Prostate gland (tissue), 2 donors: Measurements from ENCODE around the gene TOP1. TPM values are rescaled to one million over a fixed set of nuclear protein-coding genes. Genes with fewer than 3 reads are reported as not detected.
A peak's percentile ranks its signal among the peaks of the same experiment; 100 is the strongest.

Source experiments
- DNase-seq: peaks from one replicate; pipeline ENCODE4 v3.0.0-alpha.2; 2019; ENCODE audit warnings: low spot score
- H3K27ac ChIP-seq, 2 donors: fragments of 200-600 bp; sonication (generic); 2 replicates each; pipeline ENCODE4 v1.5.1; 2017 to 2019
- H3K27me3 ChIP-seq: fragments of 200-600 bp; sonication (generic); replicated peaks from 2 replicates; pipeline ENCODE4 v1.5.1; 2019; ENCODE audit not compliant: insufficient read depth
- H3K36me3 ChIP-seq, 2 donors: fragments of 200-600 bp; sonication (generic); 1 replicate in 1 of 2; 2 replicates in 1 of 2; pipeline versions ENCODE4 v1.5.1 to v1.8.1; 2017 to 2019
- H3K4me1 ChIP-seq: fragments of 200-600 bp; sonication (generic); replicated peaks from 2 replicates; pipeline ENCODE4 v1.5.1; 2019
- H3K4me3 ChIP-seq, 2 donors: fragments of 200-600 bp; sonication (generic); 2 replicates each; pipeline ENCODE4 v1.5.1; 2017 to 2019
- H3K9me3 ChIP-seq: fragments of 200-600 bp; sonication (generic); 2 replicates; pipeline ENCODE4 v1.5.1; 2017
- CTCF ChIP-seq, 4 experiments: fragments of 200-600 bp in 2 of 4; fragments of 450-650 bp in 2 of 4; sonication (generic) in 2 of 4; IDR thresholded peaks; 1 replicate in 3 of 4; 2 replicates in 1 of 4; pipeline ENCODE4 v1.5.1; 2016 to 2019; ENCODE audit warnings: antibody characterized with exemption in 4 of 4, mild to moderate bottlenecking in 2 of 4, moderate library complexity in 2 of 4
- POLR2A ChIP-seq: fragments of 450-650 bp; IDR thresholded peaks from one replicate; pipeline ENCODE4 v1.6.1; 2016; ENCODE audit warnings: antibody characterized with exemption, mild to moderate bottlenecking
- POLR2AphosphoS5 ChIP-seq: sonication (generic); formaldehyde crosslinking; IDR thresholded peaks from one replicate; pipeline ENCODE4 v1.6.1; 2017; ENCODE audit warnings: antibody characterized with exemption
- WGBS: methylation state at CpG from one replicate; pipeline ENCODE4 v1.1.5; 2018; 5-methylcytosine and 5-hydroxymethylcytosine counted together
- intact Hi-C: fragments of 100-400 bp; cut with DNase I; formaldehyde crosslinking; loops from one replicate; pipeline ENCODE4 v1.14.2; 2022
- total RNA-seq, 2 donors: library from RNA; depleted of rRNA; stranded (reverse); fragments of >200 nt; gene quantifications; one replicate each; pipeline ENCODE4 v1.1.0, GENCODE V29; 2016

TOP1 gene
- total RNA-seq, 2 donors from 2014 or later, result 32.3 to 36.9 TPM

DNA sequence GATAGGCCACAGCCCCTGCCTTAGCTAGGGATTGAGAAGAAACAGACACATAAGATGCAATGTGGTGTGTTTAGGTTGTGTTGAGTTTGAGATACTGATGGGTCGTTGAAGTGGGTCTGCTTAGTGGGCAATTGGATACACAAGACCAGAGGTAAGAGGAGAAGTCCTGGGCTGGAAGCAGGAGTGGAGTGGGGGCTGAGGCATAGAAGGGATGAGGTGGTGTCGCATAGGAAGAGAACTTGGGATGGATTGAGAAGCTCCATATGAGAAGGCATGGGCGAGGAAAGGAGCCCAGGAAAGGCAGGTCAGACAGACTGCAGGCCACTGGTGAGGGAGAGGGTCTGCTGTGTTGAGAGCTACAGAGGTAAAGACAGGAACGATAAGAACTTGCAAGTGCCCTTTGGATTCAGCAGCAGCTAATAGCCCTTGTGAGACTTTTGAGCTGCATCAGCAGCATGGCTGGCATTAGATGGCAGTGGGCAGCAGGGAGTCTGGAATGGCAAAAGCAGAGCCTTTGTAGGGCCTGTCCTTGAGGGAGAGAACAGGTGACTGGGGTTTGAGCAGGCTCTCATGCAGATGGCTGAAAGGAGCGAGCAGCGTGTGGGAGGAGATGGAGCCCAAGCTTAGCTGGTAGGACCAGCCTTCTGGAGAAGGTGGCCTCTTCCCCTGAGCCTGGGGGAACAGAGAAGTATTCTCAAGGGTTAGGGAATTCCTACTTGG, 141.9 kb downstream of the TOP1 start:
- H3K27ac ChIP-seq, result no peak overlapping the region
- intact Hi-C loops, result loop anchor here (10.0 kb wide), 1 partner anchor 244 kb away; no protein-coding TSS in a partner anchor
- TF ChIP-seq POLR2A, result no peak
- TF ChIP-seq CTCF (IDR thresholded peaks at IDR 0.05), result no peak
- no peak for TF ChIP-seq POLR2AphosphoS5

GRCh38 chr20:41171736-41172295, 143.2 kb downstream of the TOP1 start:
- DNase-seq, result no peak
- H3K9me3 ChIP-seq, result no peaks in the 10 kb centered on the region
- no peak overlapping the region for H3K4me3 ChIP-seq
- WGBS, result 46% methylated on average over 3 of the region's 3 CpGs
- intact Hi-C loops, result loop anchor here (2.0 to 10.0 kb wide), 2 partner anchors 61 to 243 kb away; no protein-coding TSS in a partner anchor
- H3K36me3 ChIP-seq, result peaks cover 30 to 35% of the 10 kb centered on the region in 2 donors
- no peaks in the 10 kb centered on the region for H3K27me3 ChIP-seq
- H3K4me1 ChIP-seq, result no peaks in the 10 kb centered on the region
- TF ChIP-seq CTCF (IDR thresholded peaks at IDR 0.05), result no peak
- TF ChIP-seq POLR2A, result no peak
- peak overlapping the region; percentile 57 to 62 for H3K27ac ChIP-seq

More for the DNA sequence above, 141.9 kb downstream of the TOP1 start:
- Histone ChIP-seq H3K4me1 (no peaks in the 10 kb centered on the region), H3K4me3 (no peak overlapping the region), H3K9me3 (no peaks in the 10 kb centered on the region), H3K36me3 (peaks cover 41 to 47% of the 10 kb centered on the region in 2 donors), H3K27me3 (no peaks in the 10 kb centered on the region)
- WGBS, result 92% methylated on average over 6 of the region's 6 CpGs
- no peak for DNase-seq

DNA sequence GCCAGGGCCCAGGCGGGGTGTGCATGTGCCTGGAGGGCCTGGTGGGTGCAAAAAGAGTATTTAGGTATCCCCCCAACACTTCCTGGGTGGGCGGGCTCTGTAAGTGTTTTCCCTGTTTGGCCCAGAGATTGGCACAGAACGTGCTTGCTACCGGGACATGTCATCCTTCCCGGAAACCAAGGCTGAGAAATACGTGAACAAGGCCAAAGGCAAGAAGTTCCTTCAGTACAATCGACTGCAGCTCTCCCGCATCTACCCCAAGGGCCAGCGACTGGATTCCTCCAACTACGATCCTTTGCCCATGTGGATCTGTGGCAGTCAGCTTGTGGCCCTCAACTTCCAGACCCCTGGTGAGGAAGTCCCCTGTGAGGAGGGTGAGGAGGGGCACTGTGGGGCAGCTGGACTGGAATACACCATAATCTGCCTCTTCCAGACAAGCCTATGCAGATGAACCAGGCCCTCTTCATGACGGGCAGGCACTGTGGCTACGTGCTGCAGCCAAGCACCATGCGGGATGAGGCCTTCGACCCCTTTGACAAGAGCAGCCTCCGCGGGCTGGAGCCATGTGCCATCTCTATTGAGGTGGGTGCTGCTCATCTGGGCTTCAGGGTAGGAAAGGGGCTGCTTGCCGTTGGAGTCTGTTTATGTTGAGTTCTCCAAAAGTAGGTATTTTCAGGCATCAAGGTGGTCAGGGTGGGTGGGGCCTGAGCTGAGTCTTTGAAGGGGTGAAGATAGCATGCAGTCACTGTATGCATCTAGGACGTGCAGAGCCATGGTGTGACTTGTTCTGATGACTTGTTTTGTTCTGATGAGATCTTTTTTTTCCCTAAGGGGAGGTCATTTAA, 143.9 kb downstream of the TOP1 start:
- H3K9me3 ChIP-seq, result no peaks in the 10 kb centered on the region

GRCh38 chr20:41173161-41173721, 144.6 kb downstream of the TOP1 start:
- peak; percentile 76 for DNase-seq
- 18% methylated on average over 9 of the region's 9 CpGs for WGBS
- peak; percentile 83 to 95 (median 94) for TF ChIP-seq CTCF (IDR thresholded peaks at IDR 0.05)
- TF ChIP-seq POLR2A, result no peak
- peak; percentile 52 for TF ChIP-seq POLR2AphosphoS5
- Histone ChIP-seq H3K36me3 (peaks cover 23 to 28% of the 10 kb centered on the region in 2 donors), H3K9me3 (no peaks in the 10 kb centered on the region), H3K4me3 (no peak overlapping the region), H3K27ac (peak overlapping the region; percentile 57 to 62), H3K4me1 (no peaks in the 10 kb centered on the region), H3K27me3 (no peaks in the 10 kb centered on the region)
- intact Hi-C loops, result loop anchor here (1.0 to 10.0 kb wide), 3 partner anchors 60 to 242 kb away; no protein-coding TSS in a partner anchor

More for the DNA sequence above, 143.9 kb downstream of the TOP1 start:
- TF ChIP-seq POLR2A (no peak), POLR2AphosphoS5 (no peak), CTCF (IDR thresholded peaks at IDR 0.05) (no peak)
- intact Hi-C loops, result loop anchor here (1.0 to 10.0 kb wide), 3 partner anchors 60 to 242 kb away; no protein-coding TSS in a partner anchor
- Histone ChIP-seq H3K36me3 (peaks cover 26 to 28% of the 10 kb centered on the region in 2 donors), H3K4me1 (no peaks in the 10 kb centered on the region), H3K27me3 (no peaks in the 10 kb centered on the region), H3K4me3 (no peak overlapping the region), H3K27ac (peak overlapping the region; percentile 57 to 62)
- 50% methylated on average over 16 of the region's 18 CpGs for WGBS
- DNase-seq, result no peak
